ENCODE results near the gene FAM20A.
"Not testable (repeated sequence)": the region's sequence is repeated elsewhere in the genome, so short reads cannot be mapped to it uniquely, and the experiment has no call there.

The FAM20A gene

DNA sequence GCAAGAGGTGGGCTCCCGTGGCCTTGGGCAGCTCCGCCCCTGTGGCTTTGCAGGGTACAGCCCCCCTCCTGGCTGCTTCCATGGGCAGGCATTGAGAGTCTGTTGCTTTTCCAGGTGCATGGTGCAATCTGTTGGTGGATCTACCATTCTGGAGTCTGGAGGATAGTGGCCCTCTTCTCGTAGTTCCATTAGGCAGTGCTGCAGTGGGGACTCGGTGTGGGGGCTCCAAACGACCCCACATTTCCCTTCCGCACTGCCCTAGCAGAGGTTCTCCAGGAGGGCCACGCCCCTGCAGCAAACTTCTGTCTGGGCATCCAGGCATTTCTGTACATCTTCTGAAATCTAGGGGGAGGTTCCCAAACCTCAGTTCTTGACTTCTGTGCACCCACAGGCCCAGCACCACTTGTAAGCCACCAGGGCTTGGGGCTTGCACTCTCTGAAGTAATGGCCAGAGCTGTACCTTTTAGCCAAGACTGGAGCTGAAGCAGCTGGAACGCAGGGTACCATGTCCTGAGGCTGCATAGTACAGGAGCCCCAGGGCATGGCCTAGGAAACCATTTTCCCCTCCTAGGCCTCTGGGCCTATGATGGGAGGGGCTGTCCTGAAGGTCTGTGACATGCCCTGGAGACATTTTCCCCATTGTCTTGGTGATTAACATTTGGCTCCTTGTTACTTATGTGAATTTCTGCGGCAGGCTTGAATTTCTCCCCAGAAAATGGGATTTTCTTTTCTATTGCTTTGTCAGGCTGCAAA lies 82.9 kb downstream of the FAM20A start:
- DNase-seq = no peak

DNA sequence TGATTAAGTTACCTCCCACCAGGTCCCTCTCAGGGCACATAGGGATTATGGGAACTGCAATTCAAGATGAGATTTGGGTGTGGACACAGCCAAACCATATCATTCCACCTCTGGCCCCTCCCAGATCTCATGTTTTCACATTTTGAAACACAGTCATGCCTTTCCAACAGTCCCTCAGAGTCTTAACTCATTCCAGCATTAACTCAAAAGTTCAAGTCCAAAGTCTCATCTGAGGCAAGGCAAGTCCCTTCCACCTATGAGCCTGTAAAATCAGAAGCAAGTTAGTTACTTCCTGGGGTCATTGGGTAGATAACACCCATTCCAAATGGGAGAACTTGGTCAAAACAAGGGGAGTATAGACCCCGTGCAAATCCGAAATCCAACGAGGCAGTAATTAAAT lies 83.6 kb downstream of the FAM20A start:
- DNase-seq = not testable (repeated sequence)

DNA sequence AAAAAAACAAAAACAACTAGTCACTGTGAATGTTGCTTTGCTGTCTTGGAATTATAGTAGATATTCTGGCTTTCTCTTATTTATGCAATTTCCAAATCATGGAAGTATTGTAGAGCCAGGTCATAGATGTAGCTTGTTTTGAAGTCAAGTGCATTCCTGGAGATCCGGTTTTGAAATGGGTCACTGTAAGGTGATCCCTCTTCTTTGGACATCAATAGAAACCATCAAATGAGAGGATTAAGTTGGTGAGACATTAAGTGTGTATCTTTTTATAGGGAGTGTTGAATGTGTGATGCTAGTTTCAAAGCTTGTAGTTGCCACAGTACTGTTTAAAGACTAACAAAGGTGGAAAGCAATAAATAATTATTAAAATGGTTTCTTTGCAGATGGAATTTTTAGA lies 84.4 kb downstream of the FAM20A start:
- DNase-seq = no peak

DNA sequence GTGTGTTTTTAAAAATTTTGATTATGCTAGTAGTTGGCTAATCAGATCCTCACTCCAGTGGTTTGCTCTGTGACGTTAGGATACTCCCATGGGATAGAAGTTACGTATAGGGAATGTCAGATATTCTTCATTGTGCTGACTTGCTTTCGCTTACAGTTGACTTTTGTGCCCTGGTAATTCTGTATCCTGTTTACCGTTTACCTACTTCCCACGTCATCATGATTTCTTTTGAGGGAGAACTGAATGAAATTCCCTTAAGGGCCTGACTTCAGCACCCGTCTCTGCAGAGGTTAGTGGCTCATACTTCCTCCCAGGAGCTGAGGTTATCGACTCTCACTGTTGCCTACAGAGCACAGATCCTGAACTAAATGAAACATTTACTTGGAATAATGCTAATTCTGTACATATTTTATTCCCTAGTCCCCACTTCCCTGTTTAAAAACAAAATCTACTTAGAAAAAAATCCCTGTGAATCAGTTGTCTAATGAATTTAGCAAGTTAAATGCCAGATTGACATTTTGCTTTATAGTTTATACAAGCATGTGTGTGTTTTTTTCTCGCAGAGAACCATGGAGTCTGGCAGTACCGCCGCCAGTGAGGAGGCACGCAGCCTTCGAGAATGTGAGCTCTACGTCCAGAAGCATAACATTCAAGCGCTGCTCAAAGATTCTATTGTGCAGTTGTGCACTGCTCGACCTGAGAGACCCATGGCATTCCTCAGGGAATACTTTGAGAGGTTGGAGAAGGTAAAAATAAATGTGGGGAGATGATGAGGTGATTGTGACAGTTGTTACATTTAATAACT lies 86.1 kb downstream of the FAM20A start:
- DNase-seq = no peak

DNA sequence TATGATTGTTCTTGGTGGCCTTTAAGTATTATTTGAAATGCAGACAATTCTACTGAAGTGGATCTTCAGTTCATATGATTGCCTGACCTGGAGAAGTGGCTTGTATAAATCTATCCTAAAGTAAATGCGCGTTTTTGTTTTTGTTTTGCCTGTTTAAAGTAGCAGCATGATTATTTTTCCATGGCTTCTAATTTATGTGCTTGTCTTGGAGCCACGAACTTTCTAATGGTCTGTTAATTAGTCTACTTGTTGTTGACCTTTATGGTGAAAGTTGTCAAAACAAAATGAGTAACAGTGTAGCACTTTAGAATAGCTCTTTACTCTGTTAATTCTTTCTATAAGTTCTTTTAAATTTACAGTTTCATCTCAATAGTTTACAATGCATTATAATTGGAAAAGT lies 87.2 kb downstream of the FAM20A start:
- DNase-seq = no peak

DNA sequence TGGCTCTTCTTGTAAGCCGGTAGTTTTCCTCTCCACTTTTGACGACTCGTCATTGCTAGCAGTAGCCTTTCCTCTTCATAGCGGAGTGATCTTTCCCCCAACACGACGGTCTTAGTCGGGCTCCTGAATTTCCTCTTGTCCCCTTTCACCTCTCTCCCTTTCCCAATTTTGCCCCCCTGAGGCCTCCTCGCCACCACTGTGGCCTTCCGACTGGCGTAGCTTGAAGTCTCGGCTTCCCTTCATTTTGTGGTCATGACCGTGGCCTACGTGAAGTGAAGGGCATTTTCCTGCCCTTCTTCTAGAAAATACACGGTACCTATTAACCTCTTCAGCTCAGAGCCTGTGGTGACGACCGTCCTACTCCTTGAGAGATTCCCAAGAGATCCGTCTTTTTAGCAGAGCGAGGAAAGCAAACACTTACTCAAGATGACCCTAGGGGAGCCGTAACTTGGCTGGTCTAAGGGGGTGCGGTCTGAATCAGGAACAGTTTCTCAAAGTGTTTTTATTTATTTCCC lies 88.2 kb downstream of the FAM20A start:
- no peak for DNase-seq

DNA sequence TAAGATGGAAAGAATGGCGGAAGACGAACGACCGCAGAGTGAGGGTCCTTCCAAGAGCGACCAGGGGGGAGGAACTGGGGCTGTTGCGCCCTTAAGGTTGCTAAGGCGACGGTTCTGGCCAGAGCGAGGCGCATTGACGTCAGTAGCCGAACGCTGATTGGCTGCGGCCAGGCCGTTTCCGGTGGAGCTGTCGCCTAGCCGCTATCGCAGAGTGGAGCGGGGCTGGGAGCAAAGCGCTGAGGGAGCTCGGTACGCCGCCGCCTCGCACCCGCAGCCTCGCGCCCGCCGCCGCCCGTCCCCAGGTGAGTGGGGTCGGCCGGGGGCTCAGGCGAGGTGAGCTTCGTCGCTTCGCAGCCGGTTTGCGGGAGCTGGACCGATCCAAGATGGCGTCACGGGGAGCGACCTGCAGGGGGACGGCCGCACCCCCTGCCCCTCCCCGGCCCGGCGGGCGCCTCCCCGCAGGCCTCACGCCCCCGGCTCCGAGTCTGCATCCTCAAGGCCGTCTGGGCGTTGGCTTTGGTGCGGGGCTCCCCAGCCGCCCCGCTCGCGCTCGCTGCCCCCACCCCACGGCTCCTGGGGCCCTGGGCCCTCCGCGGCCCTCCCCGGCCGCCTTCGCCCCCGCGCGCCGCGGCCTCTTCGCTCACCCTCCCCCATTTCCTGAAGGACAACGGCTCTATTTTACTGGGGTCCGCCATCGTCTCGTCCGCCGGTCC lies 88.8 kb downstream of the FAM20A start, which contains the start of gene PRKAR1A:
Gene PRKAR1A (plus strand): TSS at position 184 of the 713 bp plus-strand sequence. CDS start 2,970 bp downstream, outside the sequence.
- peak; percentile 88 for DNase-seq

DNA sequence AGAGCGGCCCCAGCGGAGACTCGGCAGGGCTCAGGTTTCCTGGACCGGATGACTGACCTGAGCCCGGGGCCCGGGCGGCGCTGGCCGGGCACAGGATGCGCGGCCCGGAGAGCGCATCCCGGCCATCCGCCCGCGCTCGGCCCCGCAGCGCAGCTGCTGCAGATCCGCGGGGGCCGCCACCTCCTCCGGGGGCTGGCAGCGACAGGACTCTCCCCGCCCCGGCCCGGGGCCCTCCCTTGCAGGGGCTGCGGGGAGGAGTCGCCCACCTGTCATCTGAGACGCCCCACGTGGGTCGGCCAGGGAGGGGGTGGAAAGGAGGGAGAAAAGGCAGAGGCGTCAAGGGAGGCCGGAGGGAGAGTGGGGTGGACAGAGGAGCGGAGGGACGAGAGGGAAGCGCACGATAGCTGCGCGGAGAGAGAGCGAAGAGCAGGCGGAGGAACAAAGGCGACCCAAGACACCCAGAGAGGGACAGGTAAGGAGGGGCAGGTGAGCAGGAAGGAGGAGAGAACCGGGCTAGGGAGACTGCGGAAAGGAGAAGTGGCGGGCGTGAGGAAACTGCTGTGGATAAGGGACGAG lies 89.4 kb downstream of the FAM20A start:
- DNase-seq = peak; percentile 68

DNA sequence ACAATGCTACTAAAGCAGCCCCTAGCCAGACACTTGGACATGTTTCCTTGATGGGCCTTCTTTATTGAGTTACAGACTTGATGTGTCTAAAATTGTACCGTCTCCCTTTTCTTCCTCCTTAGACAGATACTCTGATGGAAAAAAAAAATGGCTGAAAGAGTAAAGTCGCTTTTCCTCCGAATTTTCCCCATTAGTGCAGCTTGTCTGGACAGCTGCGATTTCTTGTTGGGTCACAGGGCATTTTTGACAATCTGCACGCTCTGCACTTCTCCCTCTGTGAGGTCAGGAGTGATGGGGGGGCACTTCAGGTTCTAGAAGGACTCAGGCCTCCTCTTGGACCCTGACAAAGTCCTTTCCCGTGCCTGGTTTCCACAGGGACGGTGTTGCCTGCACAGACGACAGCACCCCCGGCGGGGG lies 89.9 kb downstream of the FAM20A start:
- DNase-seq = no peak

DNA sequence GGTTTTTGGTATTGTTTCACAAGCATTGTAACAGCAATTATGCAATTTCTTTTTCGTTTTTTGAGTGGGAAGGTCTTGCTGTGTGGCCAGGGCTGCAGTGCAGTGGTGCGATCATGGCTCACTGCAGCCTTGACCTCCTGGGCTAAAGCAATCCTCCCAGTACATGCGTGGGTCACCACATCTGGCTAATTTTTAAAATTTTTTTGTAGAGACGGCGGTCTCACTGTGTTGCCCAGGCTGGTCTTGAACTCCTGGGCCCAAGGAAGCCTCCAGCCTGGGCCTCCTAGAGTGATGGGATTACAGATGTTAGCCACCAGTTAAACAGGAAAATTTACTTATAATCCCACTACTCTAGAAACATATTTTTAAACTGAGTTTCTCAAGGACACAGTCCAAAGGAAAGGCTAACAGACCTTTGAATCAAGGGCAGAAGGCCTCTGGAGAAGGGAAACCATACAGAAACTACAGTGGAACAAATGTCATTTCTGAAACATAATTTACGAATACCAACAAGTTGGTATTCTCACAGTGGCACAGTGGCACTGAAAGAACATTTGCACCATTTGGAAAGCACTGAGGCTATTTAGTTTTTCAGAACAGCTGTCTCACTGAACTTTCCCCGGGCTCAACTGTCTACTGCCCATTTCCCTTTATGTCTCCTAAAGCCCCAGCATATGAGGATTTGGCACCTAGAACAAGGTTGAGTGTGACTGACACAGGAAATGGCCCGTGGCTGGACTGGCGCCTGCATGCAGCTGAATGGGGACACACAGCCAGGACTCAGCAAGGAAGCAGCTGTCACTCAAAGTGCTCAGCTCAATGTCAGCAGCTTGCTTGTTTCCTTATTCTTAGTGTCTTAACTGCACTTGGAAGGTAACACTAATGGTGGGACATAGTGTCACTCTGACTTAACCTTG lies 91.8 kb downstream of the FAM20A start:
- DNase-seq = no peak

DNA sequence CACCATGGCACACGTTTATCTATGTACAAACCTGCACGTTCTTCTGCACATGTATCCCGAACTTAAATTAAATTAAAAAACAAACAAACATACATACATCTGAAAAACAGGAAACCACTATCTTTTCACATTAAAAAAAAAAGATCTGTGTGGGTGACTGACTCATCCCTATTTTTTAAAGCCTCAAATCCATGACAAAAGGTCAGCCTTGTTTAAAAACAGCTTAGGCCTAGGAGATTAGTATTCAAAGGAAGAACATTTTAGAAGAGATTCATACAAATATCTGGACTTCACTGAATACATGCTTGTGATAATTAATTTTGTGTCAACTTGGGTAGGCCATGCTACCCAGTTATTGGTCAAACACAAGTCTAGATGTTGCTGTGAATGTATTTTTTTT lies 93.6 kb downstream of the FAM20A start:
- no peak for DNase-seq

DNA sequence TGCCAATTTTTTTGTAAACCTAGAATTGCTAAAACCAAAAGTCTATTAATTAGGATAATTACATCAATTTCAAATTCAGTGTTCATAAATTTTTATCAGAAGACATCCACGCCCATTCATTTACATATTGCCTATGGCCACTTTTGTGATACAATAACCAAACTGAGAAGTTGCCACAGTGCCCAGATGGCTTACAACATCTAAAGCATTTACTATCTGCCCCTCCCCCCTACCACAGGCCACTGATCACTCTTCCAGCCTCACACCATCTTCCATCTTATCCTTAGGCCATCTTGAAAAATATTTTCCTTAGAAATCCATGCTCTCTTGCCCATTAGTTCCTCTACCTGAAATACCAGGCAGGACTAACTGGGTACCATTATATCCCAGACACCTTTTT lies 95.2 kb downstream of the FAM20A start:
- no peak for DNase-seq

DNA sequence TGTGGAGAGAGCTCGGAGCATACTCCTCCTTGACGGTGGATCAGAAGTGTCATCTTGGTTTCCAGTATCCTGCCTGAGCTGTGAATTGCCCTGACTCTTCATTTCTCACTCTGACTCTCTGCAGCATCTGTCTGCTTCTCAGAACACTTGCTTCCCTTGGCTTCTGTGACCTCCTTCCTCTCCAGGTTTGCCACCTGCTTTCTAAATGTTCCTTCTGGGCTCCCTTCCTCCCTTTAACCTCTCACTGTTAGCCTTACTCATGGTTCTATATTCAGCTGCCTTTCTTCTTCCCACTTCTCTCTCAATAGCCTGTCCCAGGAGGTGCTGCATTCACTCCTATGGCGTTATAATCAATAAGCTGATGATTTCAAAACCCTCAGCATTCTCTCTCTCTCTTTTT lies 100.1 kb downstream of the FAM20A start:
- DNase-seq = no peak

DNA sequence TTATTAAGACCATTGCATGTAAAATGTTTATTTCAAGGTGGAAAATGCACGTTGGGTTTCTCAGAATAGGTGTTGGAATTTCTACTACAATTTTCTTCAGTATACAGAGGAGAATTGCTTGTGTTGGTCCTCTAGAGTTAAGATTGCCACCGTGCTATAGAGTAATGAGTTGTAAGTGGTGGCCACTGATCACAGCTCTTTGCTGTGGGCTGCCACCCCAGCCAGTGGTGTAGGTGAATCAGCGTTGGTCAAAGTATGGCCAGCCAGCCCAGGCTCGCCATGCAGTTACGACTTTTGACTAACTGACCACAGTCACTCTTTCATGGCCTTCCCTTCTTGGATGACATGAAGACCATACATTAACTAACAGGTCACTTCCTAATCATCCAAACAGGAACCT lies 101.6 kb downstream of the FAM20A start:
- DNase-seq = no peak

DNA sequence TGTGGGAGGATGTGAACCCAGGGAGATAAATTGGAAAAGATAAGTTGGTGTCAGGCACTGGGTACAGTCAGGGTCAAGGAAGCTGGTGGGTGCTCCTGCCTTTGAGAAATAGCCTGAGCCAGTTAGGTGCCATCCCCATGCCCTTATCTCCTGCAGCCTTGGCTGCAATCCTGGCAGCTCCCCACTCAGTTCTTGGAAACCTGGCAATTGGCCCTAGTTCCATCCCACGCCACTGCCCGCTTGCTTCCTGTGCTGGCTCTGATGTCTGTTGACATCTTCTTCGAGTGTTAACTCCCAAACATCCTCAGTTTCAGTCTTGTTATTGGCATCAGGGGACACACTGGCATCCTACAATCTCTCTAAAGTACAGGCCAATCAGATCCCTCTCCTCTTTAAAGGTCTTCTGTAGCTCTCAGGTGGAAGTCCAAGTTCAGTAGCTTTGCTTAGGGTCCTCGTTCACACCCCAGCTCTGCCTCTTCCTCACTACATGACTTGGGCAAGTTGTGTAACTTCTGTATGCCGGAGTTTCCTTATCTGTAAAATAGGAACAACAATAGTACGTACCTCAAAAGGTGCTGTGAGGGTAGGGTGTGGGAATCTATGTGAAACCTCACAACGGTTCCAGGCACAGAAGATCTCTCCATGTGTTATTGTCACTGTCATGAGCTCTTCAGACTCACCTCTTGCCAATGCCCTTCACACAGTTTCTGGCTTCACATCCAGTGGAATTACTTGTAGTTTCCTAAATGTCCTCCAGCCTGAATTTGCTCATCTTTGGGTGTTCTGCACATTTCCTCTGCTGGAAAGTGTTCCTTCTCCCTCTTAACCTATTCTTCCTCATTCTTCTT lies 102.5 kb downstream of the FAM20A start:
- DNase-seq = no peak

DNA sequence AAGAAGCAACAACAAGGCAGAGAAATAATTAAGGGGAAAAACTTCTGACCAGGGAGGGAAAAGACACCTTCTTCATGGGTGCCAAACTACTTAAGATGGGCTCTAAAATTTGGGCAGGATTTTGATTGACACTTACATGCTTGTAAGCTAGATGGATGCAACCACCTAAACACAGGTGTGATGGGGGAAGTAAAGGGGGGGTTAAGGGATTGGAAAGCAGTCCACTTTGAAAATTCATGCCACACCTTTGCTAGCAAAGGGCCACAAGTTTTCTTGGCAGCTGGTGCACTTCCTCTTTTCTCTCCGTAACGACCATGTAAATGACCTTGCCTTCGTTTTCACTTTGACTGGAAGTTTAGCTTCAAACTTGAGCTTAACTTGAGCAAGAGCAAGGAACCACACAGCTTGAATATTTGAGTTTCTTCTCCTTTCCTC lies 103.3 kb downstream of the FAM20A start:
- no peak for DNase-seq

DNA sequence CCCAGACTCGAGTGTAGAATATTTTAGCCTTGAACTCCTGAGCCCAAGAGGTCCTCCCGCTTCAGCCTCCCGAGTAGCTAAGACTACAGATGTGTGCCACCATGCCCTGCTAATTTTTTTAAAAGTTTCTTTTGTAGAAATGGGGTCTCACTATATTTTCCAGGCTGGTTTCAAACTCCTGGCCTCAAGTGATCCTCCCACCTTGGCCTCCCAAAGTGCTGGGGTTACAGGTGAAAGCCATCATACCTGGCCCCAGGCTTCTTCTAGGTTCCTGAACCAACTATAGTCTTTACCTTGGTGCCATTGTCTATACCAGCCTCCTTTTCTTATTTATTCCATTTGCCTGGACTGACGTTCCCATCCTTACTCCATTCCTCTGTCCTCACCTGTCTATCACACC lies 106.1 kb downstream of the FAM20A start:
- no peak for DNase-seq

DNA sequence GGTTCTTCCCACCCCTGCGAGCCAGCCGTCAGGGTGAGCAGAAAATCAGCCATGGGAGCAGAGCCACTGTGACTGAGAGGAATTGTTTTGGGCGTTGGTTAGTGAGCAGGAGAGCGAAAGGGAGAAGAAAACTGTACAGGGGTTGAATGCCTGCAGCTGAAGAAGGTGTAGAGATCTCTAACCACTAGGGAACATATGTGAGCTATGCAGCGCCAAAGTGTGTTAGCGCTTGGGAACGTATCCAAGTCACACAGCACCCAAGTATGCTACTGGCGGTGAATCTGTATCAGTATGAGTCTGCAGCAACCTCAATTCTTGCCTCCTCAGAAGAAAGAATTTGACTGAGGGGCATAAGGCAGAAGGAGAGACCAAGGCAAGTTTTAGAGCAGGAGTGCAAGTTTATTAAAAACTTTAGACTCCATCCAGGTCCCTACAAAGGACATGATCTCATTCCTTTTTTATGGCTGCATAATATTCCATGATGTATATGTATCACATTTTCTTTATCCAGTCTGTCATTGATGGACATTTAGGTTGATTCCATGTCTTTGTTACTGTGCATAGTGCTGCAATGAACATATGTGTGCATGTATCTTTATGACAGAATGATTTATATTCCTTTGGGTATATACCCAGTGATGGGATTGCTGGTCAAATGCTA lies 108.6 kb downstream of the FAM20A start:
- DNase-seq = not testable (repeated sequence)

DNA sequence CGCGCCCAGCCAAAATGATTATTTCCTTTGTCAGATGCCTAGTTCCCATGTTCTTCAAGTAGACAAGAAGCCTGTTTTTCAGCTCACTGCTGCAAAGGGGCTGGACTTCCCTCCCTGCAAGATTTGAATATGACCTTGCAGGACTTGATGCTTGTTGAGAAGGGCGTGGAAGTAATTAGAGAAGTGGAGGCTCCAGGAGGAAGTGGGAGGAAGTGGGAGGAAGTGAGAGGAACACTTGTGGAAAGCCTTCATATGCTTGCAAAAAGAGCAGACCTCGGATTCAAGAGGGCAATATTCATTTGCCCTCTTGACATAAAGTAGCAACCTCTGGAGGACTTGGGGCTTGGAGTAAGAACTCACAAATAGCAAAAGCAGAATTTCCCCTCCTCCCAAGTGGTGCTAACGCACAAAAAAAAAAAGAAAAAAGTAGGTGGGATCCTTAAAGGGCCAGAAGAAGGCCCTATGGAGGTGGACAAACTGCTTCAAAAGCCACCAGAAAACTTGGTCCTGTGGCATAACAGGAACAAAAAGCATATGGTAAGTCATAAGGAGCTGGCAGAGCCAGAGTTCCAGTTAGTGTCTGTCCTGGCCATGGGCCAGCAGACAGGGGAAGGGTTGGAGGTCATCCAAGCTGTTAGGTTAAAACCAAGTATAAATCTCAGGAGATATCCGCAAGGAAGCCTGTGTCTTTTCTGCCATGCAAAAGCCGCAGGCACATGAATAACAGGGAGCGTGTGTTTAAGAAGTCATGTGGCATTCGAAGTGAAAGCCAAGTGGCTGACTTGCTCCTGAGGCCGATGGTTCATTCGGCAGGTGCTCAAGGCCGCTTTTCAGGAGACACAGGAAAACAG lies 109.6 kb downstream of the FAM20A start:
- DNase-seq = no peak
